Mesenchymal stem cell (in vitro differentiated cells and primary cell): Measurements from ENCODE around the gene PABPN1L.
A peak's percentile ranks its signal among the peaks of the same experiment; 100 is the strongest.
"Not testable (repeated sequence)": the region's sequence is repeated elsewhere in the genome, so short reads cannot be mapped to it uniquely, and the experiment has no call there.

Source experiments
- DNase-seq: peaks from one replicate; pipeline ENCODE4 v3.0.0-alpha.2; 2013
- H2AFZ ChIP-seq: one replicate; pipeline ENCODE4 v1.6.1; 2013; ENCODE audit warnings: low read depth, mild to moderate bottlenecking, control low read depth, inconsistent platforms, low read length, moderate library complexity
- H2AK5ac ChIP-seq: 2 replicates; pipeline ENCODE4 v1.6.1; 2013; ENCODE audit warnings: low read length, moderate library complexity, mild to moderate bottlenecking, inconsistent platforms; ENCODE audit not compliant: severe bottlenecking
- H2BK120ac ChIP-seq: one replicate; pipeline ENCODE4 v1.6.1; 2013; ENCODE audit warnings: low read depth, mild to moderate bottlenecking, inconsistent platforms, low read length, moderate library complexity
- H2BK12ac ChIP-seq, 2 experiments: one replicate each; pipeline ENCODE4 v1.6.1; 2013; ENCODE audit warnings: inconsistent platforms in 2 of 2, low read length in 2 of 2, mild to moderate bottlenecking in 2 of 2, moderate library complexity in 2 of 2, control low read depth in 1 of 2
- H2BK15ac ChIP-seq: one replicate; pipeline ENCODE4 v1.6.1; 2013; ENCODE audit warnings: mild to moderate bottlenecking, low read depth, inconsistent platforms; ENCODE audit not compliant: poor library complexity, severe bottlenecking
- H2BK5ac ChIP-seq: 2 replicates; pipeline ENCODE4 v1.6.1; 2013; ENCODE audit warnings: low read depth, mild to moderate bottlenecking, low read length, control low read depth, inconsistent platforms; ENCODE audit not compliant: poor library complexity, severe bottlenecking
- H3K14ac ChIP-seq, 2 experiments: one replicate each; pipeline ENCODE4 v1.6.1; 2013; ENCODE audit warnings: inconsistent platforms in 2 of 2, low read length in 2 of 2, control low read depth in 1 of 2, mild to moderate bottlenecking in 1 of 2, moderate library complexity in 1 of 2
- H3K18ac ChIP-seq, 2 experiments: one replicate each; pipeline ENCODE4 v1.6.1; 2013; ENCODE audit warnings: inconsistent platforms in 2 of 2, low read length in 2 of 2, control low read depth in 1 of 2, low read depth in 1 of 2, mild to moderate bottlenecking in 1 of 2
- H3K23ac ChIP-seq, 2 experiments: one replicate each; pipeline ENCODE4 v1.6.1; 2013; ENCODE audit warnings: inconsistent platforms in 2 of 2, low read length in 2 of 2, mild to moderate bottlenecking in 2 of 2, moderate library complexity in 2 of 2, control low read depth in 1 of 2
- H3K27ac ChIP-seq: 2 replicates; pipeline ENCODE4 v1.5.1; 2013; ENCODE audit warnings: mild to moderate bottlenecking, moderate library complexity, low read length, control low read depth, inconsistent platforms; ENCODE audit not compliant: poor library complexity, severe bottlenecking
- H3K27me3 ChIP-seq, 2 experiments: 2 replicates each; pipeline versions ENCODE4 v1.6.1 to v1.7.0; 2013; ENCODE audit warnings: low read length in 2 of 2, mild to moderate bottlenecking in 2 of 2, moderate library complexity in 2 of 2, control low read depth in 1 of 2, inconsistent platforms in 1 of 2; ENCODE audit not compliant: control insufficient read depth in 1 of 2, insufficient read depth in 1 of 2
- H3K36me3 ChIP-seq, 2 experiments: 2 replicates each; pipeline versions ENCODE4 v1.6.1 to v1.7.0; 2013; ENCODE audit warnings: low read length in 2 of 2, control low read depth in 1 of 2, inconsistent platforms in 1 of 2, low read depth in 1 of 2, mild to moderate bottlenecking in 1 of 2; ENCODE audit not compliant: insufficient read depth in 2 of 2, control insufficient read depth in 1 of 2
- H3K4ac ChIP-seq, 2 experiments: one replicate each; pipeline ENCODE4 v1.6.1; 2013; ENCODE audit warnings: inconsistent platforms in 2 of 2, low read length in 2 of 2, mild to moderate bottlenecking in 2 of 2, moderate library complexity in 2 of 2, control low read depth in 1 of 2, low read depth in 1 of 2
- H3K4me1 ChIP-seq: 2 replicates; pipeline ENCODE4 v1.6.1; 2013; ENCODE audit warnings: low read depth, low read length, control low read depth; ENCODE audit not compliant: control insufficient read depth, insufficient read depth
- H3K4me2 ChIP-seq: 2 replicates; pipeline ENCODE4 v1.6.1; 2013; ENCODE audit warnings: low read length, mild to moderate bottlenecking, inconsistent platforms; ENCODE audit not compliant: poor library complexity, severe bottlenecking
- H3K4me3 ChIP-seq, 2 experiments: 2 replicates each; pipeline versions ENCODE4 v1.5.1 to v1.7.0; 2013; ENCODE audit warnings: low read length in 2 of 2, mild to moderate bottlenecking in 2 of 2, control low read depth in 1 of 2, low read depth in 1 of 2; ENCODE audit not compliant: insufficient read depth in 1 of 2
- H3K79me1 ChIP-seq: replicated peaks from 2 replicates; pipeline ENCODE4 v1.6.1; 2013; ENCODE audit warnings: mild to moderate bottlenecking, control low read depth, low read length, inconsistent platforms; ENCODE audit not compliant: poor library complexity, severe bottlenecking
- H3K9ac ChIP-seq: 2 replicates; pipeline ENCODE4 v1.7.0; 2013; ENCODE audit warnings: mild to moderate bottlenecking, low read length, moderate library complexity
- H3K9me3 ChIP-seq: 2 replicates; pipeline ENCODE4 v1.7.0; 2013; ENCODE audit warnings: mild to moderate bottlenecking, low read length; ENCODE audit not compliant: control insufficient read depth
- H4K8ac ChIP-seq: one replicate; pipeline ENCODE4 v1.6.1; 2013; ENCODE audit warnings: inconsistent platforms, mild to moderate bottlenecking, low read length, moderate library complexity
- H4K91ac ChIP-seq: one replicate; pipeline ENCODE4 v1.6.1; 2013; ENCODE audit warnings: mild to moderate bottlenecking, low read length, inconsistent platforms
- WGBS: methylation state at CpG from one replicate; pipeline ENCODE4 v1.1.7; 2013; ENCODE audit warnings: mixed read lengths; 5-methylcytosine and 5-hydroxymethylcytosine counted together

Gene PABPN1L

DNA sequence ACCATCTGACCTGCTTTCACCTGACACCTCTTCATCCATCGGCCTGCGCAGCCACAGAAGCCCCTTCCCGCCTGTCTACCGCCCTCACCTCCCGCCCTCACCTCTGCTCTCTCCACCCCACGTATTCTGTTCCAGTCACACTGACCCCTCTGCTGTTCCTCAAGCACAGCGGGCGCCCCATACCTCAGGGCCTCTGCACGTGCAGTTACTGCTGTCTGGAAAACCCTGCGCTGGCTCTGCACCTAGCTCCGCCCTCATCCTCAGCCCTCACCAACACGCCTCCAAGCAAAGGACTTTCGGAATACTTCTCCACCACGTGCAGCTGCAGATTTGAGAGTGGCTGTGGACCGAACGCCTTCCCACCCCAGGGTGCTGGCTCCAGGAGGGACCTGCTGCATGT is 24.6 kb upstream of the PABPN1L start:
- H3K9ac ChIP-seq: no peak overlapping the region
- H2AFZ ChIP-seq: no peak overlapping the region
- H3K23ac ChIP-seq: no peak overlapping the region
- no peak overlapping the region for H2BK5ac ChIP-seq
- no peak overlapping the region for H3K4ac ChIP-seq
- H3K9me3 ChIP-seq: no peaks in the 10 kb centered on the region
- no peak overlapping the region for H4K91ac ChIP-seq
- no peak overlapping the region for H2AK5ac ChIP-seq
- no peak overlapping the region for H3K14ac ChIP-seq
- H3K4me1 ChIP-seq: no peaks in the 10 kb centered on the region
- no peak overlapping the region for H2BK12ac ChIP-seq
- H3K27me3 ChIP-seq: peaks cover 8 to 38% of the 10 kb centered on the region in 2 experiments
- H2BK15ac ChIP-seq: no peak overlapping the region
- no peak overlapping the region for H3K18ac ChIP-seq
- H3K4me2 ChIP-seq: no peak overlapping the region
- H4K8ac ChIP-seq: peak overlapping the region; percentile 43
- WGBS: 81% methylated on average over 16 of the region's 16 CpGs
- DNase-seq: no peak
- no peaks in the 10 kb centered on the region for H3K36me3 ChIP-seq
- no peak overlapping the region for H2BK120ac ChIP-seq
- no peak overlapping the region for H3K4me3 ChIP-seq
- H3K79me1 ChIP-seq: no peaks in the 10 kb centered on the region
- H3K27ac ChIP-seq: no peak overlapping the region

DNA sequence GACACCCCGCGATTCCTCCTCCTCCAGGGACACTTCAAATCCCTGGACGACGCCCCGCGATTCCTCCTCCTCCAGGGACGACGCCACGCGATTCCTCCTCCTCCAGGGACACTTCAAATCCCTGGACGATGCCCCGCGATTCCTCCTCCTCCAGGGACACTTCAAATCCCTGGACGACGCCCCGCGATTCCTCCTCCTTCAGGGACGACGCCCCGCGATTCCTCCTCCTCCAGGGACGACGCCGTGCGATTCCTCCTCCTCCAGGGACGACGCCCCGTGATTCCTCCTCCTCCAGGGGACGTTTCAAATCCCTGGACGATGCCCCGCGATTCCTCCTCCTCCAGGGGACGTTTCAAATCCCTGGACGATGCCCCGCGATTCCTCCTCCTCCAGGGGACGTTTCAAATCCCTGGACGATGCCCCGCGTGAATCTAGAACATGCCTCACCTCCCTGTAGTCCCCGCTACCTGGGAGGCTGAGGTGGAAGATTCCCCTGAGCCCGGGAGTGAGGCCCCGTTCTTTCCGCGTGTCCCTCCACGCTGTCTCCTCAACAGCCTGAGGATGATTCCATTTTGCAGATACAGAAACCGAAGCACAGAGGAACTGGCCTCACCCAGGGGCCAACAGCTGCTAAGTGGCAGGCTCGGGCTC is 23.4 kb upstream of the PABPN1L start:
- not testable (repeated sequence) for H2AK5ac ChIP-seq, H3K4me3 ChIP-seq, H3K9me3 ChIP-seq, H3K14ac ChIP-seq, H4K91ac ChIP-seq, H3K79me1 ChIP-seq, H2BK120ac ChIP-seq, H4K8ac ChIP-seq, H2BK5ac ChIP-seq, H3K4me1 ChIP-seq, H3K23ac ChIP-seq, H2BK12ac ChIP-seq, H3K4me2 ChIP-seq, H2BK15ac ChIP-seq, H3K36me3 ChIP-seq, DNase-seq, H2AFZ ChIP-seq, H3K27ac ChIP-seq, H3K4ac ChIP-seq, H3K9ac ChIP-seq, H3K18ac ChIP-seq
- 93% methylated on average over 46 of the region's 48 CpGs for WGBS
- H3K27me3 ChIP-seq: peaks cover 8 to 38% of the 10 kb centered on the region in 2 experiments

DNA sequence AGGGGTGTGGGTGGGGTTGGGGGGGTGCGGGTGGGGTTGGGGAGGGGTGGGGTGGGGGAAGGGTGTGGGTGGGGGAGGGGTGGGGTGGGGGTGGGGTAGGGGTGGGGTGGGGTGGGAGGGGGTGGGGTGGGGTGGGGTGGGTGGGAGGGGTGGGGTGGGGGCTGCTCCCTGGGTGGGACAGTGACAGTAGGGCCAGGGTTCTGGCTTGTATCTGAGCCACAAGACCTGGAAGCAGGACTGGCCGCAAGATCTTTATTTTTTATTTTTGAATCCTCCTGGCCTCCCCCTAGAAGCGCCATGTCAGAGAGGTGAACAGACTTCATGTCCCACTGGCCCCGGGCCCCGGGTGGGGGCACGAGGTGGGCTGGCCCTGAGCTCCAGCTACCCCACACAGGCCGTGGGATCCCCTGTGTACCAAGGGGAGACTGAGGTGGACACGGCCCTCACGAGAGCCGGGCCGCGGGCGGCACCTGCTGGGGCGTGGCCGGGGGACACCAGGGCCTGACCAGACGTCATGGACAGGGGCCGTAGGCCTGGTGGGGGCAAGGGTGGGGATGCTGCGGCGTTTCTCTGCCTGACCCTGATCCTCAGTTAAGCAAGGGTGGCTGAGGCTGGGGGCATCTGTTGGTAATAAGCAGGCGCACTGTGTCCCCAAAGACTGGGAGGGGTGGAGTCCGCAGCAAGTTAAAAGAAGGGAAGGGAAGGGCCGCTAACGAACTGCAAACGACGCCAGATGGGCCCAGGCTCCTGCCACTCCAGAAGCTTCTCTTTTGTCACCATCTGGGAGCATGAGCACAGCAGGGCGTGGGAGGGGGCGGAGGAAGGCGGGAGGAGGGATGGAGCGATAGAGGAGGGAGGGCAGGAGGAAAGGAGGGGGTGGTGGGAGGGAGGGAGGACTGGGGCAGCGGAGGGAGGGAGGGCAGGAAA is 22.3 kb upstream of the PABPN1L start:
- Histone ChIP-seq H3K18ac (no peak overlapping the region), H3K23ac (no peak overlapping the region), H2AFZ (no peak overlapping the region), H3K9me3 (no peaks in the 10 kb centered on the region), H3K4me1 (no peaks in the 10 kb centered on the region), H3K4me2 (no peak overlapping the region), H2BK5ac (no peak overlapping the region), H2AK5ac (no peak overlapping the region), H3K27me3 (peaks cover 8 to 38% of the 10 kb centered on the region in 2 experiments), H3K9ac (no peak overlapping the region), H2BK12ac (no peak overlapping the region), H3K4ac (no peak overlapping the region), H2BK15ac (peak overlapping the region; percentile 20), H3K4me3 (no peak overlapping the region), H3K27ac (no peak overlapping the region), H2BK120ac (no peak overlapping the region), H3K79me1 (no peaks in the 10 kb centered on the region), H3K14ac (no peak overlapping the region), H3K36me3 (no peaks in the 10 kb centered on the region), H4K8ac (no peak overlapping the region), H4K91ac (no peak overlapping the region)
- WGBS: 87% methylated on average over 29 of the region's 30 CpGs
- no peak for DNase-seq

DNA sequence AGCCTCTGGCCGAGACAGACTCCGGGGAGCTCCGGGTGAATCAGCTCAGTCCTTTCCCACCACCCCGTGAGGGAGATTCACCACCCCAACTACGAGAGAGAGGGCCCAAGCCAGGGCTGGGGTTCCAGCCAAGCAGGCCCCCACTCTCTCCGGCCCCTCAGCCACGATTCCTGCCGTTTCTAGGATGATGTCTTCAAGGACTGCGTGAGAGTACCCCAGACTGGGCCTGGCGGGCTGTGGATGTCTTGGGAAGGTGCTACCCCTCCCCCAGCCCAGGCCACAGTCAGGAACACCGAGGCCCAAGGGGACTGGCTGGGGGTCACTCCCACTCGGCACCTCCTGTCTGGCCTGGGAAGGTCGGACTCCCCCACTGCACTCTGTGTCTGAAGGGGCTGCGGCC is 21.6 kb upstream of the PABPN1L start:
- Histone ChIP-seq H3K9me3 (no peaks in the 10 kb centered on the region), H2BK12ac (no peak overlapping the region), H2BK15ac (no peak overlapping the region), H3K14ac (no peak overlapping the region), H3K27ac (no peak overlapping the region), H3K36me3 (no peaks in the 10 kb centered on the region), H3K4ac (no peak overlapping the region), H3K4me3 (no peak overlapping the region), H3K18ac (no peak overlapping the region), H3K9ac (no peak overlapping the region), H4K8ac (no peak overlapping the region), H3K79me1 (no peaks in the 10 kb centered on the region), H2AK5ac (no peak overlapping the region), H2BK120ac (no peak overlapping the region), H3K4me2 (no peak overlapping the region), H2AFZ (no peak overlapping the region), H3K4me1 (no peaks in the 10 kb centered on the region), H3K23ac (no peak overlapping the region), H3K27me3 (peaks cover 8 to 38% of the 10 kb centered on the region in 2 experiments), H4K91ac (no peak overlapping the region), H2BK5ac (no peak overlapping the region)
- WGBS: 86% methylated on average over 10 of the region's 14 CpGs
- no peak for DNase-seq
